OCI-LY3 (cell line): ENCODE data around the gene TXNL4A.

Experiments
- CTCF ChIP-seq: fragments of 200-600, 300-600 bp; sonication (generic); IDR thresholded peaks from 2 replicates; pipeline ENCODE4 v1.5.1; 2014; ENCODE audit warnings: antibody characterized with exemption, low read length, low read depth
- EZH2phosphoT487 ChIP-seq: fragments of 200-600 bp; shearing (Covaris generic); IDR thresholded peaks from 2 replicates; pipeline ENCODE4 v1.6.1; 2018; ENCODE audit warnings: antibody characterized with exemption, mixed run types, low read depth

- TF ChIP-seq CTCF: no peak
- TF ChIP-seq EZH2phosphoT487: no peak
Observed at GRCh38 chr18:79948719-79949411, 39.5 kb downstream of the TXNL4A start.
